ENCODE measurements around the gene NBEAL2.
A peak's percentile ranks its signal among the peaks of the same experiment; 100 is the strongest.

NBEAL2 gene

GRCh38 chr3:46986782-46987310, 7.4 kb downstream of the NBEAL2 start:
- no peak for DNase-seq

- peak in 1 of 2 experiments; percentile 27 for DNase-seq
These were observed 7.9 kb downstream of the NBEAL2 start for GRCh38 chr3:46987319-46987742.

- DNase-seq = peak; percentile 78 to 81
These were observed 8.4 kb downstream of the NBEAL2 start for GRCh38 chr3:46987743-46988401.

GRCh38 chr3:46988616-46989015, 9.2 kb downstream of the NBEAL2 start:
- DNase-seq = no peak

GRCh38 chr3:46989146-46989810, 9.8 kb downstream of the NBEAL2 start:
- DNase-seq = no peak

GRCh38 chr3:46990573-46991374, 11.3 kb downstream of the NBEAL2 start:
- no peak for DNase-seq

GRCh38 chr3:46991406-46992165, 12.1 kb downstream of the NBEAL2 start:
- no peak for DNase-seq

GRCh38 chr3:46992231-46992630, 12.8 kb downstream of the NBEAL2 start:
- DNase-seq = no peak

GRCh38 chr3:46993292-46993691, 13.8 kb downstream of the NBEAL2 start:
- no peak for DNase-seq

GRCh38 chr3:46993986-46994385, 14.5 kb downstream of the NBEAL2 start:
- no peak for DNase-seq

GRCh38 chr3:46994801-46995731, 15.6 kb downstream of the NBEAL2 start:
- DNase-seq = no peak

GRCh38 chr3:46995901-46996562, 16.6 kb downstream of the NBEAL2 start:
- no peak for DNase-seq

- no peak for DNase-seq
These were observed 17.4 kb downstream of the NBEAL2 start for GRCh38 chr3:46996689-46997452.

GRCh38 chr3:46997453-46998091, 18.1 kb downstream of the NBEAL2 start:
- DNase-seq = no peak

- DNase-seq = peak; percentile 70 to 76
These were observed 18.8 kb downstream of the NBEAL2 start for GRCh38 chr3:46998121-46998851.

GRCh38 chr3:46998852-46999515, 19.5 kb downstream of the NBEAL2 start:
- DNase-seq = no peak

- no peak for DNase-seq
These were observed 20.2 kb downstream of the NBEAL2 start for GRCh38 chr3:46999516-47000197.
